ENCODE results near the gene UBE2U. TPM values are rescaled to one million over a fixed set of nuclear protein-coding genes. Genes with fewer than 3 reads are reported as not detected.

Gene UBE2U
- total and polyA plus RNA-seq, 10 of the 15 experiments (the other 5 are each of a cell fraction or from before 2014, with no cell fraction given) = not detected

DNA sequence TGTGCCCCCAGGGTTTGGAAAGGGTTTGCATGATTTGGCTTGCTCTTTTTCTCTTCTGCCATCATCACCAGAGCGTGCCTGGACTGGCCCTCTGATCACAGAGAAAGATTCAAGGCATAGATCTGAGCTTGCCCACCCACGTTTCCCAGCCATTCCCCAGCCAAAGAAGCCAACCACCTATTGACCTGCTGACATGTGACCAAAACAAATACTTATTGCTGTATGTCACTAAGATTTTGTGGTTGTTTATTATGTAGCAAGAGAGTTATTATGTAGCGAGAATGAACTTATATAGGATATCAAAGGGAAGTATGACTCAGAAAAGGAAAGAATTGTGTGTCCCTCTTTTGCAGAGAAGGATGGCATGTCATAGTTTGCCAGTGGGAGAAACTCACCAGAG, 59.9 kb downstream of the UBE2U start:
- H4K20me1 ChIP-seq (ENCODE audit: control insufficient read depth, insufficient read depth) = no peaks in the 10 kb centered on the region
- H3K9me3 ChIP-seq (replicated peaks; ENCODE audit: control insufficient read depth, insufficient read depth, low read length) = no peaks in the 10 kb centered on the region
- no peak overlapping the region for H3K9ac ChIP-seq (ENCODE audit: control insufficient read depth, insufficient read depth, low read length)
- H3K27ac ChIP-seq (ENCODE audit: control insufficient read depth, insufficient read depth) = no peak overlapping the region
- H3K4me1 ChIP-seq (ENCODE audit: control insufficient read depth, insufficient read depth, low read length) = no peaks in the 10 kb centered on the region
- no peak overlapping the region for H3K4me2 ChIP-seq (ENCODE audit: control insufficient read depth, insufficient read depth)
- no peaks in the 10 kb centered on the region for H3K36me3 ChIP-seq (ENCODE audit: control insufficient read depth in 2 of 2, insufficient read depth in 2 of 2, low read length in 1 of 2)
- SMC1A ChIA-PET (ENCODE audit: uncharacterized antibody, unreplicated experiment) = no interaction called here
- POLR2A ChIA-PET = no interaction called here
- CTCF ChIA-PET = no interaction called here
- BruUV-seq (replicated peaks) = no TSS peak
- FAIRE-seq = no peak
- no peak for ATAC-seq
- H3K27me3 ChIP-seq (replicated peaks in 1 of 2; ENCODE audit: control insufficient read depth in 2 of 2, insufficient read depth in 2 of 2, low read length in 1 of 2) = no peaks in the 10 kb centered on the region
- no peak for TF ChIP-seq EP300 (IDR thresholded peaks at IDR 0.05; ENCODE audit: borderline replicate concordance in 1 of 2, control insufficient read depth in 1 of 2, low read depth in 2 of 2, low read length in 2 of 2)
- TF ChIP-seq, protein P1, sequence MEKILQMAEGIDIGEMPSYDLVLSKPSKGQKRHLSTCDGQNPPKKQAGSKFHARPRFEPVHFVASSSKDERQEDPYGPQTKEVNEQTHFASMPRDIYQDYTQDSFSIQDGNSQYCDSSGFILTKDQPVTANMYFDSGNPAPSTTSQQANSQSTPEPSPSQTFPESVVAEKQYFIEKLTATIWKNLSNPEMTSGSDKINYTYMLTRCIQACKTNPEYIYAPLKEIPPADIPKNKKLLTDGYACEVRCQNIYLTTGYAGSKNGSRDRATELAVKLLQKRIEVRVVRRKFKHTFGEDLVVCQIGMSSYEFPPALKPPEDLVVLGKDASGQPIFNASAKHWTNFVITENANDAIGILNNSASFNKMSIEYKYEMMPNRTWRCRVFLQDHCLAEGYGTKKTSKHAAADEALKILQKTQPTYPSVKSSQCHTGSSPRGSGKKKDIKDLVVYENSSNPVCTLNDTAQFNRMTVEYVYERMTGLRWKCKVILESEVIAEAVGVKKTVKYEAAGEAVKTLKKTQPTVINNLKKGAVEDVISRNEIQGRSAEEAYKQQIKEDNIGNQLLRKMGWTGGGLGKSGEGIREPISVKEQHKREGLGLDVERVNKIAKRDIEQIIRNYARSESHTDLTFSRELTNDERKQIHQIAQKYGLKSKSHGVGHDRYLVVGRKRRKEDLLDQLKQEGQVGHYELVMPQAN (conservative IDR thresholded peaks at IDR 0.05) = no peak
- TF ChIP-seq MXI1 (IDR thresholded peaks at IDR 0.05; ENCODE audit: low read depth, low read length) = no peak
- no peak for TF ChIP-seq SPI1 (IDR thresholded peaks at IDR 0.05; ENCODE audit: borderline replicate concordance, insufficient read depth, low read depth, low read length)
- TF ChIP-seq NRF1 (conservative IDR thresholded peaks at IDR 0.05; ENCODE audit: low read depth, low read length) = no peak
- TF ChIP-seq, protein P2, sequence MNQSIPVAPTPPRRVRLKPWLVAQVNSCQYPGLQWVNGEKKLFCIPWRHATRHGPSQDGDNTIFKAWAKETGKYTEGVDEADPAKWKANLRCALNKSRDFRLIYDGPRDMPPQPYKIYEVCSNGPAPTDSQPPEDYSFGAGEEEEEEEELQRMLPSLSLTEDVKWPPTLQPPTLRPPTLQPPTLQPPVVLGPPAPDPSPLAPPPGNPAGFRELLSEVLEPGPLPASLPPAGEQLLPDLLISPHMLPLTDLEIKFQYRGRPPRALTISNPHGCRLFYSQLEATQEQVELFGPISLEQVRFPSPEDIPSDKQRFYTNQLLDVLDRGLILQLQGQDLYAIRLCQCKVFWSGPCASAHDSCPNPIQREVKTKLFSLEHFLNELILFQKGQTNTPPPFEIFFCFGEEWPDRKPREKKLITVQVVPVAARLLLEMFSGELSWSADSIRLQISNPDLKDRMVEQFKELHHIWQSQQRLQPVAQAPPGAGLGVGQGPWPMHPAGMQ (IDR thresholded peaks at IDR 0.05; ENCODE audit: borderline replicate concordance) = no peak
- TF ChIP-seq, protein P3, sequence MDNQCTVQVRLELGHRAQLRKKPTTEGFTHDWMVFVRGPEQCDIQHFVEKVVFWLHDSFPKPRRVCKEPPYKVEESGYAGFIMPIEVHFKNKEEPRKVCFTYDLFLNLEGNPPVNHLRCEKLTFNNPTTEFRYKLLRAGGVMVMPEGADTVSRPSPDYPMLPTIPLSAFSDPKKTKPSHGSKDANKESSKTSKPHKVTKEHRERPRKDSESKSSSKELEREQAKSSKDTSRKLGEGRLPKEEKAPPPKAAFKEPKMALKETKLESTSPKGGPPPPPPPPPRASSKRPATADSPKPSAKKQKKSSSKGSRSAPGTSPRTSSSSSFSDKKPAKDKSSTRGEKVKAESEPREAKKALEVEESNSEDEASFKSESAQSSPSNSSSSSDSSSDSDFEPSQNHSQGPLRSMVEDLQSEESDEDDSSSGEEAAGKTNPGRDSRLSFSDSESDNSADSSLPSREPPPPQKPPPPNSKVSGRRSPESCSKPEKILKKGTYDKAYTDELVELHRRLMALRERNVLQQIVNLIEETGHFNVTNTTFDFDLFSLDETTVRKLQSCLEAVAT (IDR thresholded peaks at IDR 0.05) = no peak
- TF ChIP-seq FOS (IDR thresholded peaks at IDR 0.05; ENCODE audit: borderline replicate concordance, extremely low read depth, insufficient read length) = no peak
- TF ChIP-seq ZBED1 (IDR thresholded peaks at IDR 0.05; ENCODE audit: borderline replicate concordance) = no peak
- TF ChIP-seq, protein P4, sequence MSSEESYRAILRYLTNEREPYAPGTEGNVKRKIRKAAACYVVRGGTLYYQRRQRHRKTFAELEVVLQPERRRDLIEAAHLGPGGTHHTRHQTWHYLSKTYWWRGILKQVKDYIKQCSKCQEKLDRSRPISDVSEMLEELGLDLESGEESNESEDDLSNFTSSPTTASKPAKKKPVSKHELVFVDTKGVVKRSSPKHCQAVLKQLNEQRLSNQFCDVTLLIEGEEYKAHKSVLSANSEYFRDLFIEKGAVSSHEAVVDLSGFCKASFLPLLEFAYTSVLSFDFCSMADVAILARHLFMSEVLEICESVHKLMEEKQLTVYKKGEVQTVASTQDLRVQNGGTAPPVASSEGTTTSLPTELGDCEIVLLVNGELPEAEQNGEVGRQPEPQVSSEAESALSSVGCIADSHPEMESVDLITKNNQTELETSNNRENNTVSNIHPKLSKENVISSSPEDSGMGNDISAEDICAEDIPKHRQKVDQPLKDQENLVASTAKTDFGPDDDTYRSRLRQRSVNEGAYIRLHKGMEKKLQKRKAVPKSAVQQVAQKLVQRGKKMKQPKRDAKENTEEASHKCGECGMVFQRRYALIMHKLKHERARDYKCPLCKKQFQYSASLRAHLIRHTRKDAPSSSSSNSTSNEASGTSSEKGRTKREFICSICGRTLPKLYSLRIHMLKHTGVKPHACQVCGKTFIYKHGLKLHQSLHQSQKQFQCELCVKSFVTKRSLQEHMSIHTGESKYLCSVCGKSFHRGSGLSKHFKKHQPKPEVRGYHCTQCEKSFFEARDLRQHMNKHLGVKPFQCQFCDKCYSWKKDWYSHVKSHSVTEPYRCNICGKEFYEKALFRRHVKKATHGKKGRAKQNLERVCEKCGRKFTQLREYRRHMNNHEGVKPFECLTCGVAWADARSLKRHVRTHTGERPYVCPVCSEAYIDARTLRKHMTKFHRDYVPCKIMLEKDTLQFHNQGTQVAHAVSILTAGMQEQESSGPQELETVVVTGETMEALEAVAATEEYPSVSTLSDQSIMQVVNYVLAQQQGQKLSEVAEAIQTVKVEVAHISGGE (CRISPR knock-in tag; IDR thresholded peaks at IDR 0.05) = no peak
- no peak for TF ChIP-seq CBX3 (IDR thresholded peaks at IDR 0.05; ENCODE audit: borderline replicate concordance, low read depth)
- no peak overlapping the region for H2AFZ ChIP-seq (ENCODE audit: control insufficient read depth, low read depth, low read length)
- no peak for DNase-seq (ENCODE audit: low read depth, low spot score)
- intact Hi-C loops (cut with micrococcal nuclease; ENCODE audit: unreplicated experiment) (no loop called here), in situ Hi-C loops (cut with MboI) (loop anchor here (25.0 kb wide), 1 partner anchor 774 kb away; no protein-coding TSS in a partner anchor)
- WGBS (ENCODE audit: insufficient coverage, insufficient replicate concordance, low lambda C conversion rate, missing lambda C conversion rate) = 13% methylated on average over 3 of the region's 3 CpGs
- no peak overlapping the region for H3K4me3 ChIP-seq
- no peaks in the 10 kb centered on the region for H3K79me2 ChIP-seq (ENCODE audit: control insufficient read depth, insufficient read depth, low read length)
- RAD21 ChIA-PET (ENCODE audit: unreplicated experiment) = no interaction called here

All from GM12878 (cell line).